ENCODE results near the gene LACRT. TPM values are rescaled to one million over a fixed set of nuclear protein-coding genes. Genes with fewer than 3 reads are reported as not detected.

Gene LACRT
- total RNA-seq, 2 donors from 2014 or later = not detected

GRCh38 chr12:54606556-54606955 is 28.1 kb downstream of the LACRT start:
- no peaks in the 10 kb centered on the region for H3K27me3 ChIP-seq (replicated peaks; ENCODE audit: insufficient read depth)
- TF ChIP-seq, protein P1, sequence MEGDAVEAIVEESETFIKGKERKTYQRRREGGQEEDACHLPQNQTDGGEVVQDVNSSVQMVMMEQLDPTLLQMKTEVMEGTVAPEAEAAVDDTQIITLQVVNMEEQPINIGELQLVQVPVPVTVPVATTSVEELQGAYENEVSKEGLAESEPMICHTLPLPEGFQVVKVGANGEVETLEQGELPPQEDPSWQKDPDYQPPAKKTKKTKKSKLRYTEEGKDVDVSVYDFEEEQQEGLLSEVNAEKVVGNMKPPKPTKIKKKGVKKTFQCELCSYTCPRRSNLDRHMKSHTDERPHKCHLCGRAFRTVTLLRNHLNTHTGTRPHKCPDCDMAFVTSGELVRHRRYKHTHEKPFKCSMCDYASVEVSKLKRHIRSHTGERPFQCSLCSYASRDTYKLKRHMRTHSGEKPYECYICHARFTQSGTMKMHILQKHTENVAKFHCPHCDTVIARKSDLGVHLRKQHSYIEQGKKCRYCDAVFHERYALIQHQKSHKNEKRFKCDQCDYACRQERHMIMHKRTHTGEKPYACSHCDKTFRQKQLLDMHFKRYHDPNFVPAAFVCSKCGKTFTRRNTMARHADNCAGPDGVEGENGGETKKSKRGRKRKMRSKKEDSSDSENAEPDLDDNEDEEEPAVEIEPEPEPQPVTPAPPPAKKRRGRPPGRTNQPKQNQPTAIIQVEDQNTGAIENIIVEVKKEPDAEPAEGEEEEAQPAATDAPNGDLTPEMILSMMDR (IDR thresholded peaks at IDR 0.05) = no peak
- H3K4me3 ChIP-seq = no peak overlapping the region
- H3K4me1 ChIP-seq (ENCODE audit: control insufficient read depth in 1 of 2, low read depth in 2 of 2) = no peaks in the 10 kb centered on the region
- ATAC-seq (ENCODE audit: insufficient number of reproducible peaks, low FRiP score, low read depth) (no peak), DNase-seq (ENCODE audit: low spot score) (no peak)
- H3K27ac ChIP-seq = no peak overlapping the region
- no peaks in the 10 kb centered on the region for H3K9me3 ChIP-seq
- no peaks in the 10 kb centered on the region for H3K36me3 ChIP-seq

DNA sequence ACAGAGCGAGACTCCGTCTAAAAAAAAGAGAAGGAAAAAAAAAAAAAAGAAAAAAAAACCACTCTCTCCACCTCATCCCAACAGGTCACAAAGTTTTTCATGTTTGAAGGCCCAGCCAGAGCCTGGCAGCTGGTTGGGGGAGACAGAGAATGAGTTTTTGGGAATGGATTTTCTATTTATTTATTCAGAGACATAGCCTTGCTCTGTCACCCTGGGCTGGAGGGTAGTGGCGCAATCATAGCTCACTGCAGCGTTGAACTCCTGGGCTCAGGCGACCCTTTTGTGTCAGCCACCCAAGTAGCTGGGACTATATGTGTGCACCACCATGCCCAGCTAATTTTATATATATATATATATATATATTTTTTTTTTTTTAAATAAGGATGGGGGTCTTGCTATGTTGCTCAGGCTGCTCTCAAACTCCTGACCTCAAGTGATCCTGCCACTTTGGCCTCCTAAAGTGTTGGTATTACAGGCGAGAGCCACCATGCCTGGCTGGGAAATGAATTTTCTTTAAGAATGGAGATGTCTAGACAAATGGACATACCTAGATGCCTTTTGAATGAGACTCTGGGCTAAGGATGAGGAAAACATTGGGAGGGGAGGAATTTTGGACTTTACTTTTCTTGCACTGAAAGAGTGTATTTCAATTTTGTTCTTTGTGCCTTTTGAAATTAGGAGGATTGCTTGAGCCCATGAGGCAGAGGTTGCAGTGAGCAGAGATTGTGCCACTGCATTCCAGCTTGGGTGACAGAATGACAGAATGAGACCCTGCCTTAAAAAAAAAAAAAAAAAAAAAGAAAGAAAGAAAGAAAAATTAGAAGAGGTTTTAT is 29.3 kb downstream of the LACRT start:
- Histone ChIP-seq H3K4me3 (no peak overlapping the region), H3K4me1 (ENCODE audit: control insufficient read depth in 1 of 2, low read depth in 2 of 2) (no peaks in the 10 kb centered on the region), H3K9me3 (no peaks in the 10 kb centered on the region), H3K36me3 (no peaks in the 10 kb centered on the region), H3K27me3 (replicated peaks; ENCODE audit: insufficient read depth) (no peaks in the 10 kb centered on the region), H3K27ac (no peak overlapping the region)
- no peak for DNase-seq (ENCODE audit: low spot score)
- no peak for ATAC-seq (ENCODE audit: insufficient number of reproducible peaks, low FRiP score, low read depth)
- TF ChIP-seq, protein P1 (IDR thresholded peaks at IDR 0.05) = no peak

DNA sequence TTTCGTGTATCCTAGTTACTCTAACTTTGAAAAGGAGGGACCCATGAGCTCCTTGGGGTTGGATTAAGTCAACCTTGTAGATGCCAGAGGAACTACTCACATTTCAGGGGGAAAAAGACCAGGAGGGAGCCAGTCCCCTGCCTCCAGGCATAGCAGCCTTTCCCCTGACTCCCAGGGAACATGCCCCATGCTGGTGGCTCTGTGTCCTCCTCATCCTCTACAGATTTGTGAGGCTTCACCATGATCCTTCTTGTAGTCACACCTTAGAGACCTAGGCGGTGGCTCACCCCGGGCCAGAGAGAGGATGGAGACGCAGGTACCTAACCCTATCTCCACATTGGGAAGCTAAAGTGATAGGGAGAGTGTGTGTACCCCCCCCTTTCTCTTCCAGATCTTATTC is 30.3 kb downstream of the LACRT start:
- no peaks in the 10 kb centered on the region for H3K27me3 ChIP-seq (replicated peaks; ENCODE audit: insufficient read depth)
- no peak for ATAC-seq (ENCODE audit: insufficient number of reproducible peaks, low FRiP score, low read depth)
- H3K4me1 ChIP-seq (ENCODE audit: control insufficient read depth in 1 of 2, low read depth in 2 of 2) = no peaks in the 10 kb centered on the region

DNA sequence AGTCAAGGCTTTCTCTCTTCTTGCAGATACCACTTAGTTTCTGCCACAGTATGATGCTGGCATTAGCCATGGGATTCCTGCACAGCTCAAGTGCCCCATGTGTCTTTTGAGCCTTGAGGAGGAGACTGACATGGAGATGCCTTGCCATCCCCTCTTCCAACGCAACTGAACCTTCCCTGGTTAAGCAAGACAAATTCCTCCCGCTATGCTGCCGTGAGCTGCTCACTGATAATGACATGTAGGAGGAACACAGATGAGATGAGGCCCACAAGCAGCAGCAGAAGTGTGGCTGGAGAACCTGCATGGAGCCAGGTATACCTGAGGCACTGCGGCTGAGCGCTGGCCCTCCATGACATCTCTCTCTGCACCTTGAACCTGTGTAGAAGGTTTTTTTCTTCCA is 30.8 kb downstream of the LACRT start:
- Histone ChIP-seq H3K27me3 (replicated peaks; ENCODE audit: insufficient read depth) (no peaks in the 10 kb centered on the region), H3K9me3 (no peaks in the 10 kb centered on the region), H3K4me1 (ENCODE audit: control insufficient read depth in 1 of 2, low read depth in 2 of 2) (no peaks in the 10 kb centered on the region), H3K36me3 (no peaks in the 10 kb centered on the region), H3K27ac (no peak overlapping the region), H3K4me3 (no peak overlapping the region)
- DNase-seq (ENCODE audit: low spot score) (no peak), ATAC-seq (ENCODE audit: insufficient number of reproducible peaks, low FRiP score, low read depth) (no peak)
- TF ChIP-seq, protein P1 (IDR thresholded peaks at IDR 0.05) = no peak

More for the DNA sequence above, 30.3 kb downstream of the LACRT start:
- no peak for DNase-seq (ENCODE audit: low spot score)
- H3K4me3 ChIP-seq = no peak overlapping the region
- TF ChIP-seq, protein P1 (IDR thresholded peaks at IDR 0.05) = no peak
- no peak overlapping the region for H3K27ac ChIP-seq
- H3K36me3 ChIP-seq = no peaks in the 10 kb centered on the region
- no peaks in the 10 kb centered on the region for H3K9me3 ChIP-seq

GRCh38 chr12:54603173-54603814 is 31.4 kb downstream of the LACRT start:
- Histone ChIP-seq H3K27me3 (replicated peaks; ENCODE audit: insufficient read depth) (no peaks in the 10 kb centered on the region), H3K4me3 (no peak overlapping the region), H3K27ac (no peak overlapping the region), H3K9me3 (no peaks in the 10 kb centered on the region), H3K36me3 (no peaks in the 10 kb centered on the region), H3K4me1 (ENCODE audit: control insufficient read depth in 1 of 2, low read depth in 2 of 2) (no peaks in the 10 kb centered on the region)
- TF ChIP-seq, protein P1 (IDR thresholded peaks at IDR 0.05) = peak; percentile 70
- DNase-seq (ENCODE audit: low spot score) (peak; percentile 21), ATAC-seq (ENCODE audit: insufficient number of reproducible peaks, low FRiP score, low read depth) (peak; percentile 82)

All from thoracic aorta (tissue), 2 donors.